HG03139 (cell line): Measurements from ENCODE around the gene CAMK4.
"Not testable (repeated sequence)": the region's sequence is repeated elsewhere in the genome, so short reads cannot be mapped to it uniquely, and the experiment has no call there.

Source experiments
- ATAC-seq: cut with Tn5 transposase; IDR thresholded peaks from one replicate; pipeline ENCODE4 v1.9.1; 2021; ENCODE audit not compliant: unreplicated experiment

Gene CAMK4

DNA sequence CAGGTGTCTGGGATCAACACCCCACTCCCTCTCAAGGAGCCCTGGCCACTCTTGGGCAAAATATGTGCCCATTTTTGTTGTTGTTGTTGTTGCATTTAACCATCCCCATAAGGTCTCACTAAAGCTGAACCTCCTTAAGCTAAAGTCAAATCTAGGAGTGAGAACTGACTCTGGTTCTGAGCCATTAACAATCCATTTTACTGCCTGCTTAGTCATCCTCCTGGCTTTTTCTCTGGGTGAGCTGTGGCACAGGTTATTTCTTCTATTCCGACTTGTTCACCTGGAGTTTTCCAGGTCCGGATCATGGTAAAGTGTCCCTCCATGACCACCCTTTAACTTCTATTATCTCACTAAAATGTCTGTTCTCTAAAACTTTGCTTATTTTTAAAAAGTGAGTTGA, 85.2 kb downstream of the CAMK4 start:
- ATAC-seq: no peak

- ATAC-seq: no peak
Measured at GRCh38 chr5:111310711-111311620, 86.8 kb downstream of the CAMK4 start.

- no peak for ATAC-seq
Measured at GRCh38 chr5:111311666-111312065, 87.5 kb downstream of the CAMK4 start.

- ATAC-seq: no peak
Measured at GRCh38 chr5:111313017-111313724, 89.0 kb downstream of the CAMK4 start.

DNA sequence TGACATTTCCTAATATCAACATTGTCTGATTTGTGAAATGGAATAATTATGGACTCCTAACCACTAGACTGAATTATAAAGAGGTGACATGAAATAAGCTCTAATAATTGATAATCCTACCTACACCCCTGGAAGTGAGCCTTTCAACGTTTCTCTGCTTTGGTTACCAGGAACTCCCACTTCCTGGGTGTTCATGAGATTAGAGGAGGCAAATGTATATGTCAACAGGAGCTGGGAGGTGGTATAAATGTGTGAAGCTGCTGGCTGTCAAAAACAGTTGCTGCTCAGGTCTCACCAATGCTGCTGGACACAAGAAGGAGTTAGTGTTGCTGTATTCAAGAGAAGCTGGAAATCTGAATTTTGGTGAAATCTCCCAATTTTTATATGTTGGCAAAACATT, 96.8 kb downstream of the CAMK4 start:
- ATAC-seq: no peak

DNA sequence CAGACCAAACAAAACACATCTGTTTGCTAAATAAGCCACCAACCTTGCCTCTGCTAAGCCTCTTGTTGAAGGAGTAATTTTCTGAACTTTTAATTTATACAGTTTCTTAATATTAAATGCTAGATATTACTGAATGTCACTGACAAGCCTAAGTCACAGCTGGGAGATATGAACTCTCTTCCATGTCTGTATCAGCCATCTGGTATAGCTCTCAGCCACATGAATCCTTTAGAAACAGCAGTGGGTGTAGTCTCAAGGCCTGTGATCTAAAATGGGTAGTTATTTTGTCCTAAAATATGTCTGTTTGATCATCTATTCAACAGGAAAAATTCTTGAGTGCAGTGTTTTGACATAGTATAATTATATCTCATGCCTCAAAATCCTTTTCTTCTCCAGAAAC, 97.2 kb downstream of the CAMK4 start:
- ATAC-seq: no peak

DNA sequence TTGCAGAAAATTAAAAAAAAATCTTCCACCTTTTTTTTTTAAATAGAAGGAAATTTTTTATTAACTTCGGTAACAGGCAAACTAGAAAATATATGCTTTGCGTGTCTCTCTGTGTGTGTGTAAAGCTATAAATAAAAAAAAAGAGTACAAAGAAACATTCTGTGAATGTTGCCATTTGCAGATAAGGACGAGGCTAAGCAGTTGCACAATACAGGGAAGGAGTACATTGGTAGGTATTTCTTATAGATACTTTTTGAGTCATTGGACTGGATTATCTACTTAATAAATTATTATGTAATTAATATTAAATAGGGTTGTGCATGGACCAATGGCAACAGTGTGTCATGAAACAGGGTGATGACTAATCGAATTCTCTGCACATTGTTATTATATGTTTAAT, 102.4 kb downstream of the CAMK4 start:
- ATAC-seq: no peak

GRCh38 chr5:111337133-111337532, 112.9 kb downstream of the CAMK4 start:
- no peak for ATAC-seq

GRCh38 chr5:111337688-111338087, 113.5 kb downstream of the CAMK4 start:
- no peak for ATAC-seq

GRCh38 chr5:111345731-111346130, 121.5 kb downstream of the CAMK4 start:
- ATAC-seq: no peak

- no peak for ATAC-seq
Measured at GRCh38 chr5:111347021-111347420, 122.8 kb downstream of the CAMK4 start.

GRCh38 chr5:111348661-111349329, 124.6 kb downstream of the CAMK4 start:
- ATAC-seq: no peak

DNA sequence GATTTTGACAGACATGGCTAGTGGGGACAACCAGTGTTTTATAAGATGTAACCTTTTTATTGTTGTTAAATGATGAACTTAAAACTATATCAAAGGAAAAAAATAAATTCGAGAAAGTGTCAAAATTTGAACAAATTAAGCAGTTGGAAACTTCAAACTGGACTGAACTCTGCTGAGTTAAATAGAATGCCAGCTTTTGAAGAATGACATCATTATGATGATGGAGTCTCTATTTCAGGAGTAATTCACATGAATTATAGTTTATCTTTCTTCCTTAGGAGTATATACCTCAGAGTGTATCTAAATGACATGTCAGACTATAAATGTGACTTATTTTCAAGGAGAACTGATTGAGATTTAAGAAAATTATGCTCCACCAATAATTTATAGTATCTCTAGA, 125.2 kb downstream of the CAMK4 start:
- ATAC-seq: no peak

- ATAC-seq: no peak
Measured at GRCh38 chr5:111353035-111353434, 128.9 kb downstream of the CAMK4 start.

- ATAC-seq: not testable (repeated sequence)
Measured at GRCh38 chr5:111358726-111359125, 134.5 kb downstream of the CAMK4 start.

DNA sequence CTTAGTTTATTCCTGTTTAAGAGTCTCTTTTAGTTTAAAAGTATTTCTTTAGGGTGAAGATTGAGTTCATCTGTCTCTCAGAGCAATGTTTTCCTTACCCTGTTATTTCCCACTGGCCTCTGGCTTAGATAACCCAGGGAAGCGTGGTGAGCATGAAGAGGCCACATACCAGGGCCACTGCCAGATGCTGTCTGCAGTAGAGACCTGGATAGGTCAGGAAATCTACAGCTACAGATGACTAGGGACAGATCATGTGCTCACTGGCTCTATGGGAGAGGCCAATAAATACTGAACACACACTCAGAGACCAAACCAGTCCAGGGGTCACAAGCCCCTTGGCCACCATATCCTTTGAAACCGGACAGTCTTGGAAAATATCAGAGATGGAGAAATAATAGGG, 136.0 kb downstream of the CAMK4 start:
- ATAC-seq: no peak

DNA sequence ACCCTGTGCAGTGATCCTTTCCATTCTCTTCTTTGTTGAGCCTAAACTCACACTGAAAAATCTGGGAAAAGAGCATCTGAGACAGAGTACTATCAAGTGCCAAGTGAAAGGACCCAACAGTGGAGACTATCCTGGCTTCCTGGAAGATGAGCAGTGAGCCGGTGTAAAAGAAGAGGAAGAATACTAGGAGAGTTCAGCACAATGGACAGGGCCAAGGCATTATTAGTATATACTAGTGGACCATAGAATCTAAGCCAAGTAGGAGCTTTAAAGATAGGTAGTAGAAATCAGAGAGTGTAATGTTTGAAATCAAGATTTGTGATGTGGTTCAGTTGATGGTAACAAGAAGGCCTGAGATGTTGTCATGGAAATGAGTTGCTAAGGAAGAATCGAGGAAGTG, 140.8 kb downstream of the CAMK4 start:
- ATAC-seq: no peak

DNA sequence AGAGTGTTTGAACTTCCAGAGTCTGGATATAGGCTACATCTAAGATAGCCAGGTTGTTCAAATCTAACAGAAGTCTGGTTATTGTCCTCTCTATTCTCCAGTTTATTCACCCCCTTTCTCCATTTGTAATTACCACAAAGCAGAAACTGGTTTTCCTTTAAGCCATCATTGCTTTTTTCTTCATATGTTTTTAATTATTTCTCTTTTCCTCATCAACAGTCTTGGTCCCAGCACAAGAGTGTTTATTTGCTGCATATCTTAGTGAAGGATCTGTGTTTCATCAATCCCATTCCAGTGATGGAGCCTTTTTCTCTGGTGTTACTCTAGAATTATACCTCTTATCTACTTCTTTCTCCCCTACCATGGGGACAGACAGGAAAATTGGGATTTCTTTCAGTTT, 142.2 kb downstream of the CAMK4 start:
- ATAC-seq: no peak

GRCh38 chr5:111367115-111367514, 142.9 kb downstream of the CAMK4 start:
- ATAC-seq: no peak

DNA sequence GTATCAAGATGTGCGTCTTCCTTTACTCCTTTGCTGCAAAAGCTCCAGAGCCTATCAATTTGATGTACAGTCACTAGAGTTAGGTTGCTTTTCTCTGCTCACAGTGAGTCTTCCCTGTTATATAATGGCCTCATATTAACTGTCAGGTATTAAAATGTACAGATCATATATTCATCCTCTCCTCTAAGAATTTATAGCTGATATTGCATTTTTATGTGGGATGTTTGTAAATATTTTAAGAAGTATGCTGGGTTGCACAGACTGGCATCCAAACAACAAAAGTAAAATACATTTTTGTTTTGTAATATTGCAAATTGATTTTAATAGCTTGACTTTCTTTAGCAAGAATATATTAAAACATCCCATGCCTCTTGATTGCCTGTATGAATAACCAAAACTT, 148.6 kb downstream of the CAMK4 start:
- no peak for ATAC-seq

GRCh38 chr5:111374380-111374779, 150.2 kb downstream of the CAMK4 start:
- ATAC-seq: no peak

GRCh38 chr5:111375645-111376044, 151.5 kb downstream of the CAMK4 start:
- ATAC-seq: no peak
